ENCODE data around the gene EVA1C. TPM values are rescaled to one million over a fixed set of nuclear protein-coding genes. Genes with fewer than 3 reads are reported as not detected.

Gene EVA1C
- total RNA-seq, 6 experiments from 2014 or later: 2.7 to 13.8 (median 11.3) TPM

DNA sequence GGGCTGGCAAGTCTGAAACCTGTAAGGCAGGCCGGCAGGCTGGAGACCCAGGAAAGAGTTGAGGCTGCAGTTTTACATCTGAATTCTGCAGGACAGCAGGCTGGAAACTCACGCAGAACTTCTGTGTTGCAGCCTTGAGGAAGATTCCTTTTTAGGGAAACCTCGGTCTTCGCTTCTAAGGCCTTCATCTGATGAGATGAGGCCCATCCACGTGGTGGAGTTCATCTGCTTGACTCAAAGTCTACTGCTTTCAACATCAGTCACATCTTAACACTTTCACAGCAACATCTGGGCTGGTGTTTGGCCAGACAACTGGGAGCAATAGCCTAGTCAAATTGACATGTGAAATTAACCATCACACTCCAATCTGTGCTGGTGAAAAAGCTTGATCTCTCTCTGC is 57.1 kb downstream of the EVA1C start:
- TF ChIP-seq, protein P1, sequence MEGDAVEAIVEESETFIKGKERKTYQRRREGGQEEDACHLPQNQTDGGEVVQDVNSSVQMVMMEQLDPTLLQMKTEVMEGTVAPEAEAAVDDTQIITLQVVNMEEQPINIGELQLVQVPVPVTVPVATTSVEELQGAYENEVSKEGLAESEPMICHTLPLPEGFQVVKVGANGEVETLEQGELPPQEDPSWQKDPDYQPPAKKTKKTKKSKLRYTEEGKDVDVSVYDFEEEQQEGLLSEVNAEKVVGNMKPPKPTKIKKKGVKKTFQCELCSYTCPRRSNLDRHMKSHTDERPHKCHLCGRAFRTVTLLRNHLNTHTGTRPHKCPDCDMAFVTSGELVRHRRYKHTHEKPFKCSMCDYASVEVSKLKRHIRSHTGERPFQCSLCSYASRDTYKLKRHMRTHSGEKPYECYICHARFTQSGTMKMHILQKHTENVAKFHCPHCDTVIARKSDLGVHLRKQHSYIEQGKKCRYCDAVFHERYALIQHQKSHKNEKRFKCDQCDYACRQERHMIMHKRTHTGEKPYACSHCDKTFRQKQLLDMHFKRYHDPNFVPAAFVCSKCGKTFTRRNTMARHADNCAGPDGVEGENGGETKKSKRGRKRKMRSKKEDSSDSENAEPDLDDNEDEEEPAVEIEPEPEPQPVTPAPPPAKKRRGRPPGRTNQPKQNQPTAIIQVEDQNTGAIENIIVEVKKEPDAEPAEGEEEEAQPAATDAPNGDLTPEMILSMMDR (IDR thresholded peaks at IDR 0.05): no peak
- Mint-ChIP-seq H3K36me3 (ENCODE audit: low read depth) (peaks cover 9% of the 10 kb centered on the region; the same call in 1 of the 2 replicates), H3K4me1 (ENCODE audit: low read depth) (peaks cover 14% of the 10 kb centered on the region), H3K4me3 (no peak overlapping the region), H3K9me3 (no peaks in the 10 kb centered on the region), H3K27ac (no peak overlapping the region), H3K27me3 (ENCODE audit: insufficient read depth) (peaks cover 10% of the 10 kb centered on the region)
- no peak for DNase-seq

DNA sequence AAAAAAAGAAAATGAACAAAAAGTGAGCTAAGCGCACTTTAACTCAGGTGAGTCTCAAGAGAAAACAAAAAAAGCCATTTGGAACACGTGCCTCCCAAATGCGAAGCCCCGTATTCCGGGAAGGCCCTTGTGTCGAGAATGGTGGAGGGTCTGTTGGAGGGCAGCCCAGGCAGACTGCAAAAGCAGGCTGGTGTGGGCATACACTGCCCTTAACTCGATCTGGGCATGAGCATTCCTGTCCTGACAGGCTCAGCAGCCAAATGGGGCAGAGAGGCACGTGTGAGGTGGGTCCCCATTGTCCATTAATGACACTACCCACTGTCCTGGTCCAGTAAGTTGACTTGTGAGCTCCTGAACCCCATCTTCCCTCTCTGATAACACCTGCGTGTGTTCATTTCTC is 57.7 kb downstream of the EVA1C start:
- Mint-ChIP-seq H3K36me3 (ENCODE audit: low read depth) (peaks cover 9% of the 10 kb centered on the region; the same call in 1 of the 2 replicates), H3K4me1 (ENCODE audit: low read depth) (peaks cover 14% of the 10 kb centered on the region), H3K27me3 (ENCODE audit: insufficient read depth) (peaks cover 8% of the 10 kb centered on the region), H3K4me3 (no peak overlapping the region), H3K27ac (no peak overlapping the region), H3K9me3 (no peaks in the 10 kb centered on the region)
- TF ChIP-seq, protein P1 (IDR thresholded peaks at IDR 0.05): no peak
- DNase-seq: no peak

DNA sequence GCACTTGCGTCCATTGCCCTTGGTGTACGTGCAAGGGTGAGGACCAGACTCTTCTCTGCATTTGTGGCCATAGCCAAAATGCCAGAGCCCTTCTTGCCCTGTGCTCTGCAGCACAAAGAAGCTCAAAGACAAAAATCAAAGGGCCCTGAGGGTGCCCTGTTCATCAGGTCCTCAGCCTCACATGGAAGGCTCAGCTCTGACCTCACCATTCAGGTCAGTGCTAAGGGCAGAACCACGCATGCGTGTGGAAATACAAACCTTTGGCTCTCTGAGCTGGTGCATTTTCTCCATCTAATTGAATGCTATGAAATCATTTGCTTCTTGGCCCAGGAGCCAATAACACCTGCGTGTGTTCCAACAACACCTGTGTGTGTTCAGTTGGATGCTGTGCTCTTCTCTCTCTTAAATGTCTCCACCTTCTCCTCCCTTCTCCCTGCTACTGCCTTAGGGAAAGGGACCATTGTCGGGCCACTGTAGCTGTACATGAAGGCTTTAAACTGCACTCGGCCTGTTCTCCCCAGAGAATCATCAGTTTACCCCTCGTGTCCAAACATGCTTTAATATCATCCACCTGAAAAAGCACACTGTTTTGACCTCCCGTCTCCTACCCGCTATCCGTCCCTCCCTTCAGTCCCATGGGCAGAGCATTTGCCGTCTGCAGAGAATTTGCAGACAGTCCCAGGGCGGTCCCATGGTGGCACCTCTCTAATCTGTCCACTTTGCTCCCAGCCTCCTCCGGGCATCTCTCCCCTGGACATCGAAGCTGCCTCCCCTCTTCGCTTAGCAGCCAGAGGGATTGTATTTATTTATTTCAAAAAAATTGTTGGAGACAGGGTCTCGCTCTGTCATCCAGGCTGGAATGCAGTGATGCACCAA is 60.6 kb downstream of the EVA1C start:
- no peak overlapping the region for H3K4me3 Mint-ChIP-seq
- TF ChIP-seq, protein P1 (IDR thresholded peaks at IDR 0.05): no peak

DNA sequence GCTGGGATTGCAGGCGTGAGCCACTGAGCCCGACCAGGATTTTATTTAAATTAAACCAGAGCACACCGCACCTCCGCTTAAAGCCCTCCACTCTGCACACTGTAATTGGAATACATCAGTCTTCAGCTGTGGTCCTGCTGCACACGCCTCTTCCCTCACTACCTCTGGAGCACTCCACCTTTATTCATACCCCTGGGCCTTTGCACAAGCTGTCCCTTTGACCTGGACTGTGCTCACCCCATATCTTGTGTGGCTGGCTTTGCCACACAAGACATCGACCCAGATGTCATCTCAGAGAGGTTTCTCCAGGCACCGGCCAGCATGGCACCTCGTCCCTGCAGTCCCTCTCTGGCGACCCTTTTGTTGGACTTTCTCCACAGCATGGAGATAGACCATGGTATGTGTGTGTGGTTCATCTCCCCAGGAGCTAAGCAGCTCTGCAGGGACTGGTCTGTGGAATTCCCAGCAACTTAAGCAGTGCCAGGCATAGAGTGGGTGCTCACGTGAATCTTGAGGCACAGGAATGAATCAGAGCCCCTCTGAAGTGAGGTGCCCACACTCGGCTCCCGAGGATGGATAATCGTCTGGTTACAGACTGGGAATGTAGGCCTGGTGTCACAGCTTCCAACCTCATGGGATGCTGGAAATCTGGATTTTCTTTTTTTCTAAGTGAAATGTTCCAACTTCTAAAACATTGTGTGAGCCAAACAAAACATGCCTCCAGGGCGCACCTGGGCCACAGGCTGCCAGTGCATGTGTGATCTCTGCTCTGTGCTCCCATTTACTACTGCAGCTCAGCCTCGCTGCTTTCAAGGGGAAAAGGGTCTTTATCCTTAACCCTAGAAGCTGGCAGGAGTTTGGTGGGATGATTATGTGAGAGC is 61.9 kb downstream of the EVA1C start:
- H3K4me3 Mint-ChIP-seq: no peak overlapping the region
- peak overlapping the region; percentile 67 for H3K27ac Mint-ChIP-seq
- H3K27me3 Mint-ChIP-seq (ENCODE audit: insufficient read depth): peaks cover 15% of the 10 kb centered on the region
- TF ChIP-seq, protein P1 (IDR thresholded peaks at IDR 0.05): no peak
- H3K9me3 Mint-ChIP-seq: no peaks in the 10 kb centered on the region
- DNase-seq: no peak
- H3K36me3 Mint-ChIP-seq (ENCODE audit: low read depth): peaks cover 9% of the 10 kb centered on the region; the same call in 1 of the 2 replicates
- peaks cover 34% of the 10 kb centered on the region for H3K4me1 Mint-ChIP-seq (ENCODE audit: low read depth)

More for the DNA sequence above, 60.6 kb downstream of the EVA1C start:
- DNase-seq: no peak
- peaks cover 9% of the 10 kb centered on the region; the same call in 1 of the 2 replicates for H3K36me3 Mint-ChIP-seq (ENCODE audit: low read depth)
- no peak overlapping the region for H3K27ac Mint-ChIP-seq
- H3K9me3 Mint-ChIP-seq: no peaks in the 10 kb centered on the region
- H3K4me1 Mint-ChIP-seq (ENCODE audit: low read depth): peaks cover 24% of the 10 kb centered on the region
- peaks cover 10% of the 10 kb centered on the region for H3K27me3 Mint-ChIP-seq (ENCODE audit: insufficient read depth)

DNA sequence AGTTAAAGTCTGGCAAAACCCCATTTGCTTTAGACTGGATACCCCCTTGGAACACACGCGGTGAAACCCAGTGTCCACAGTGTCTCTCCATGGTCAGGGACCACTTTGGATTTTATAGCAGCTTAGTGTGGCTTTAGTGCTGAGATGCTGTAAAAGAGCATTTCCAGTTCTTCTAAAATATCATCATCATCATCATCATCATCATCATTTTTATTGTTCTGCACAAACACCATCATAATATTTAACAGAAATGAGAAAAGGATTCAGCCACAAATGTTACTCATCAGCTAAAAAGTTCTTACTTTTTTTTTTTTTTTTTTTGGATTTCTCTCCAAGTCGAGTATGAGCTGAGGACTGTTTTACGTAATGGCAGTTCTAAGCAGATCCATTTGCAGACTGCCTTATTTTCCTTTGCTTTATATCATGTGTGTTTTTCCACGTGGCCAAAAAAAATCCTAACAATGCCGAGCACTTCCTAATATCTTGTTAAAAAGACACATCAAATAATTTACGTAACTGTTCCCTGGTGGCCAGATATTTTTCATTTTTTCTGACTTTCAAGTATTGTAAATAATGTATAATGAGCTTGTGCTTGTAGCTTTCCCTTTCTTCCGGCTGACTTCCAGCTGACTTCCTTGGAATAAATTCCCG is 62.8 kb downstream of the EVA1C start:
- peaks cover 9% of the 10 kb centered on the region; the same call in 1 of the 2 replicates for H3K36me3 Mint-ChIP-seq (ENCODE audit: low read depth)
- peak overlapping the region; percentile 73 for H3K4me3 Mint-ChIP-seq
- peak overlapping the region; percentile 67 for H3K27ac Mint-ChIP-seq
- H3K27me3 Mint-ChIP-seq (ENCODE audit: insufficient read depth): peaks cover 15% of the 10 kb centered on the region
- TF ChIP-seq, protein P1 (IDR thresholded peaks at IDR 0.05): no peak
- no peaks in the 10 kb centered on the region for H3K9me3 Mint-ChIP-seq
- peak; percentile 84 for DNase-seq
- peaks cover 36% of the 10 kb centered on the region for H3K4me1 Mint-ChIP-seq (ENCODE audit: low read depth)
